ENCODE data around the gene TOX3.

GRCh38 chr16:52433643-52434042 lies 113.3 kb downstream of the TOX3 start:
- no peak for TF ChIP-seq CTCF (conservative IDR thresholded peaks at IDR 0.05)
- TF ChIP-seq ZFX (IDR thresholded peaks at IDR 0.05): no peak

Measured in C4-2B (cell line).